ENCODE measurements around the gene MRM2. TPM values are rescaled to one million over a fixed set of nuclear protein-coding genes. Genes with fewer than 3 reads are reported as not detected.

The MRM2 gene
- total RNA-seq, 4 donors from 2014 or later, result 16.0 to 21.9 (median 17.8) TPM

DNA sequence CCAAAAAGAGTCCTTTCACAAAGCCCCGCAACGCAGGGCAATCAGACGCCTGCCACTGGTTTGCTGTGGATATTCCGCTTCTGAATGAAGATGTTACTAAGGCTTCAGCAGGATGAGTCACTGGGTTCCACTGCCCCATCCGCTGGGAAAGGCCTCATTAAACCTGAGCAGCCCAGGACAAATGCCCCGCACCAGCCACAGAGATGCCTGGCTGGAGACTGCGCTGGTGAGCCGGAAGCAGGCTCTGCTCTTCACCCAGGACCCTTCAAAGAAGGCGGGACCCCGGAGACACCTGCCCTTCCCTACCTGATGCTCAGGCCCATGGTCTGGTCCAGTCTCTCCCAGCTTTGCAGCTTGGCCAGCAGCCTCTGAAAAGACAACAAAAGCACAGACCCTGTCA lies 29.1 kb downstream of the MRM2 start:
- Histone ChIP-seq H3K36me3 (peaks cover 0 to 85% of the 10 kb centered on the region in 2 donors), H3K27me3 (no peaks in the 10 kb centered on the region), H3K4me3 (no peak overlapping the region), H3K4me1 (peaks cover 0 to 9% (median 4%) of the 10 kb centered on the region in 3 donors), H3K9me3 (no peaks in the 10 kb centered on the region), H3K27ac (no peak overlapping the region)
- ATAC-seq, result no peak
- TF ChIP-seq EP300 (IDR thresholded peaks at IDR 0.05), result no peak
- no peak for TF ChIP-seq POLR2A (IDR thresholded peaks at IDR 0.05)
- TF ChIP-seq POLR2AphosphoS5 (IDR thresholded peaks at IDR 0.05), result no peak
- TF ChIP-seq, protein P1, sequence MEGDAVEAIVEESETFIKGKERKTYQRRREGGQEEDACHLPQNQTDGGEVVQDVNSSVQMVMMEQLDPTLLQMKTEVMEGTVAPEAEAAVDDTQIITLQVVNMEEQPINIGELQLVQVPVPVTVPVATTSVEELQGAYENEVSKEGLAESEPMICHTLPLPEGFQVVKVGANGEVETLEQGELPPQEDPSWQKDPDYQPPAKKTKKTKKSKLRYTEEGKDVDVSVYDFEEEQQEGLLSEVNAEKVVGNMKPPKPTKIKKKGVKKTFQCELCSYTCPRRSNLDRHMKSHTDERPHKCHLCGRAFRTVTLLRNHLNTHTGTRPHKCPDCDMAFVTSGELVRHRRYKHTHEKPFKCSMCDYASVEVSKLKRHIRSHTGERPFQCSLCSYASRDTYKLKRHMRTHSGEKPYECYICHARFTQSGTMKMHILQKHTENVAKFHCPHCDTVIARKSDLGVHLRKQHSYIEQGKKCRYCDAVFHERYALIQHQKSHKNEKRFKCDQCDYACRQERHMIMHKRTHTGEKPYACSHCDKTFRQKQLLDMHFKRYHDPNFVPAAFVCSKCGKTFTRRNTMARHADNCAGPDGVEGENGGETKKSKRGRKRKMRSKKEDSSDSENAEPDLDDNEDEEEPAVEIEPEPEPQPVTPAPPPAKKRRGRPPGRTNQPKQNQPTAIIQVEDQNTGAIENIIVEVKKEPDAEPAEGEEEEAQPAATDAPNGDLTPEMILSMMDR (IDR thresholded peaks at IDR 0.05), result no peak
- 97 to 100% methylated on average over 2 to 4 of the region's 10 CpGs for WGBS, 2 donors (ENCODE audit: low coverage in 1 of 2)

DNA sequence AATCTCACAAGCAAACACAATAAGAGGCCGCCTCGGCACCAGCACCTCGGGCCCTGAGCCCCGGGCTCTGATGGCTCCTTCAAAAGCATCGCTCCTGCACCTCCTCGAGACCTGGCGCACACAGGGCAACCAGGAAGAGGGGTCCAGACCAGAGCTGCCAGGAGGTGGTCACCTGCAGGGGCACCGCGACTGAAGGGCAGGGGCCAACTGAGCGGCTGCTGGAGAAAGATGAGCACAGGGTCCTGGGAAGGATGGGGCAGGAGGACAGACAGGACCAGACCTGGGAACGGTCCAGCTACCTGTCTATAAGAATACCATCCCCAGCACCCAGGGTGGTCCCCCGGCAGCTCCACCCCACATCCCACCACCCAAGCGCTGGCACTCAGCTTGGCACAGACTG lies 30.1 kb downstream of the MRM2 start:
- Histone ChIP-seq H3K4me1 (peaks cover 0 to 9% (median 4%) of the 10 kb centered on the region in 3 donors), H3K27ac (no peak overlapping the region), H3K4me3 (no peak overlapping the region), H3K36me3 (peaks cover 0 to 85% of the 10 kb centered on the region in 2 donors), H3K27me3 (no peaks in the 10 kb centered on the region), H3K9me3 (no peaks in the 10 kb centered on the region)
- ATAC-seq, result no peak
- TF ChIP-seq EP300 (IDR thresholded peaks at IDR 0.05) (no peak), POLR2AphosphoS5 (IDR thresholded peaks at IDR 0.05) (no peak), POLR2A (IDR thresholded peaks at IDR 0.05) (no peak)
- TF ChIP-seq, protein P1 (IDR thresholded peaks at IDR 0.05), result no peak
- WGBS, 2 donors (ENCODE audit: low coverage in 1 of 2), result 88 to 100% methylated on average over 3 to 7 of the region's 13 CpGs

DNA sequence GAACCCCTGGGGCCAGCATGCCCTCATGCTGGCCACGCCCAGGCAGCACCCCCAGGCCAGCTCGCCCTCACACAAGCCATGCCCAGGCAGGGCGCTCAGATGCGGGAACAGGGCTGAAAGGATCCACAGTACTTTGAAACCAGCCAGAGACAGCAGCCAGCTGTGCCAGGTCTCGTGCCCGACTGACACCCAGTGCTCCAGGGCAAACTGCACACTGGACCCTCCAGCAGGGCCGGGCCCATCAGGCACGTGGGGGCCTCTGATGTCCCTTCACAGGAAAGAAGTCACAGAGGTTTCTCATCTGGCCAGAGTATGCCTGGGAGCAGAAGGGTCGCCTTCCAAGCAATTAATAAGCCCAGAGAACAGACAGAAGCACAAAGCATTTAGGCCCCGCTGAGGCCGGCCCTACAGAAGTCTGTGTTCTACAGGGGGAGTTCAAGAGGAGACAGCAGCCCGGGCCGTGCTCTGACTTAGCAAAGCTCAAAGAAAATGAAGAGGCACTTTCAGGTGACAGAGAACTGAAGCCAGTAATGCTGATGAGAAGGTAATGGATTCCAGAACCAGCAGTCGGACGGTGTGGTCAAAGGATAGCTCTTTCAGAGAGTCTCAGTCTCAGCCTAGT lies 30.6 kb downstream of the MRM2 start:
- Histone ChIP-seq H3K27ac (no peak overlapping the region), H3K4me1 (peaks cover 0 to 9% (median 4%) of the 10 kb centered on the region in 3 donors), H3K36me3 (peaks cover 0 to 79% of the 10 kb centered on the region in 2 donors), H3K9me3 (no peaks in the 10 kb centered on the region), H3K27me3 (no peaks in the 10 kb centered on the region), H3K4me3 (no peak overlapping the region)
- TF ChIP-seq, protein P1 (IDR thresholded peaks at IDR 0.05), result no peak
- TF ChIP-seq EP300 (IDR thresholded peaks at IDR 0.05), result no peak
- no peak for TF ChIP-seq POLR2AphosphoS5 (IDR thresholded peaks at IDR 0.05)
- no peak for ATAC-seq
- WGBS, 2 donors (ENCODE audit: low coverage in 1 of 2), result 68 to 76% methylated on average over 4 to 7 of the region's 15 CpGs

DNA sequence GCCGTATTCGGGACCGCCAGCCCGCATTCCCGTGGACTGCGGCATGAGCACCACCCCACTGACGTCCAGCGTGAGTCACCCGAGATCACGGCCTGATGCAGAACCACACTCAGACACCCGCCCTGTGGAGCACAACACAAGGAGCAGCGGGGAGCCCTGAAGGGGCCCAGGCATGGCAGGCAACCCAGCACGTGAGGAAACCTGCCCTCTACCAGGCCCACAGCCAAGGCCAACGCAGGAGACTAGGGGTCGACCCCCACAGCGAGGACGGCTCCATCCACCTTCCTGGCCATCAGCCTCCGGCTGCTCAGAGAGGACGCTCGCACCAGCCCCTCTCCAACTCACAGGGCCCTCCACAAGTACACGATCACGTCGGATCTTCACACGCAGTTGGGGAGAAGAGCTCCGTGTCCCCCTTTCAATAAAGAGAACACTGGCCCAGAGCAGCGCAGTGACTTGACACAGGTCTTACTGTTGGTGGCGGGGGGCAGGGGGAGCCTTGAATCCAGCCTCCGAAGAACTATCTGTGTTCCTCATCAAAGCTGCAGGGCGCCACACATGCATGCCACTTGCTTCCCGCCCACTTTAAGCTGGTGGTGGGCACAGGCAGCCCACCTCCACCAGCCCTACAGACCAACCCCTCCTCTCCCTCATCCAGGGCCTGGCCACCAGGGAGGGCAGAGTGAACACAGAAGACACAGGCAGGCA lies 31.3 kb downstream of the MRM2 start:
- H3K4me1 ChIP-seq, result peaks cover 0 to 11% (median 4%) of the 10 kb centered on the region in 3 donors
- TF ChIP-seq POLR2A (IDR thresholded peaks at IDR 0.05) (no peak), POLR2AphosphoS5 (IDR thresholded peaks at IDR 0.05) (no peak), EP300 (IDR thresholded peaks at IDR 0.05) (no peak)
- TF ChIP-seq, protein P1 (IDR thresholded peaks at IDR 0.05), result no peak
- H3K4me3 ChIP-seq, result no peak overlapping the region
- H3K27ac ChIP-seq, result no peak overlapping the region
- no peaks in the 10 kb centered on the region for H3K9me3 ChIP-seq
- WGBS, 2 donors (ENCODE audit: low coverage in 1 of 2), result 95 to 100% methylated on average over 3 to 4 of the region's 30 CpGs
- no peak for ATAC-seq
- no peaks in the 10 kb centered on the region for H3K27me3 ChIP-seq
- peaks cover 0 to 73% of the 10 kb centered on the region in 2 donors for H3K36me3 ChIP-seq

DNA sequence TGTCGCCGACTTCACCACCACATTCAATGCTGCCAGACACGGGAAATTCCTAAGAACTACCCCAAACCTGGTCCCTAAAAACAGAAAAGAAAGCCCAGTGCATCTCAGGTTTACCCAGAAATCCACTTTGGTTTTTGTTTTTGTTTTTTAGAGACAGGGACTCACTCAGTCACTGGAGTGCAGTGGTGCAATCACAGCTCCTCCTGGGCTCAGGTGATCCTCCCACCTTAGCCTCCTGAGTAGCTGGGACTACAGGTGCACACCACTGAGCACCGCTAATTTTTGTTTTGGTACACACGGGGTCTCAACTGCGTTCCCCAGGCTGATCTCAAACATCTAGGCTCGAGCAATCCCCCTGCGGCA lies 32.1 kb downstream of the MRM2 start:
- H3K4me3 ChIP-seq, result no peak overlapping the region
- H3K9me3 ChIP-seq, result no peaks in the 10 kb centered on the region
- no peak overlapping the region for H3K27ac ChIP-seq
- peaks cover 0 to 65% of the 10 kb centered on the region in 2 donors for H3K36me3 ChIP-seq
- TF ChIP-seq EP300 (IDR thresholded peaks at IDR 0.05), result no peak
- TF ChIP-seq, protein P1 (IDR thresholded peaks at IDR 0.05), result no peak
- no peak for TF ChIP-seq POLR2AphosphoS5 (IDR thresholded peaks at IDR 0.05)
- no peak for TF ChIP-seq POLR2A (IDR thresholded peaks at IDR 0.05)
- H3K27me3 ChIP-seq, result no peaks in the 10 kb centered on the region
- ATAC-seq, result no peak
- 79% methylated on average over 5 of the region's 8 CpGs; no CpG with 5 or more reads in 1 of the 2 donors for WGBS, 2 donors (ENCODE audit: low coverage in 1 of 2)
- H3K4me1 ChIP-seq, result peaks cover 0 to 19% (median 8%) of the 10 kb centered on the region in 3 donors

All from gastroesophageal sphincter (tissue), 4 donors.